ENCODE measurements around the gene PSMD3. TPM values are rescaled to one million over a fixed set of nuclear protein-coding genes. Genes with fewer than 3 reads are reported as not detected.

The PSMD3 gene
- total and polyA plus RNA-seq, 2 of the 4 experiments (the other 2 are of a cell fraction) = 123 to 155 TPM

DNA sequence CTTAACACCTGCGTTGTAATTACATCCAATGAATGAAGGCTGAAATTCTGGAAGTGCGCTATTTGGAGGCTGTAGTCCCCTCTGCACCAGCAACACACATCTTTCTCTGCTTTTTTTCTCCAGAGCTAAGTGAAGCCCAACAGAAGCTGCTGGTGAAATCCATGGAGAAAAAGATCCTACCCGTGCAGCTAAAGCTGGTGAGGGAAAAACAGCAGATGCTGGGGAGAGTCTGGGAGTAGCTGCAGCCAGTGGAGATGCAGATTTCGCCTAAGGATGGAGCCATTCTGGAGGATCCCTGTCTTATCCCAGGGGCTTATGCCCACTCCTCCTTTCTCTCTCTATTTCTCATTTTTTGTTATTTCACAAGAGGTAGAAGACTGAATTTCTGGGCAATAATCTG is 4.8 kb upstream of the PSMD3 start:
- POLR2A ChIA-PET (ENCODE audit: unreplicated experiment) = interaction anchor here (0.6 kb wide), 1 partner anchor 311 kb away, joined by 3 read pairs; no protein-coding TSS in a partner anchor

More for the DNA sequence above, 4.8 kb upstream of the PSMD3 start:
- H2BK120ac ChIP-seq (ENCODE audit: low read depth, low read length) = no peak overlapping the region
- no peak overlapping the region for H3K4me2 ChIP-seq (ENCODE audit: low read depth, low read length)
- peaks cover under 1% of the 10 kb centered on the region; the same call in 1 of the 2 replicates for H4K20me1 ChIP-seq (ENCODE audit: insufficient read depth, low read length)
- BruUV-seq (replicated peaks) = no TSS peak
- H2AK5ac ChIP-seq (ENCODE audit: low read depth, low read length) = no peak overlapping the region
- no peak overlapping the region for H4K5ac ChIP-seq (ENCODE audit: low read depth, low read length)
- H3K9me3 ChIP-seq (ENCODE audit: control insufficient read depth, insufficient read depth, low read length) = no peaks in the 10 kb centered on the region
- no peak for DNase-seq
- H3K27me3 ChIP-seq (ENCODE audit: control insufficient read depth, insufficient read depth, low read length) = peaks cover 9% of the 10 kb centered on the region
- dilution Hi-C loops (cut with HindIII; ENCODE audit: low sequenced_read_pairs, unreplicated experiment) (no loop called here), in situ Hi-C loops (cut with MboI; ENCODE audit: low sequenced_read_pairs) (loop anchor here (10.0 kb wide), 1 partner anchor 201 kb away; no protein-coding TSS in a partner anchor), intact Hi-C loops (cut with micrococcal nuclease) (no loop called here)
- H3K79me1 ChIP-seq (ENCODE audit: low read depth in 1 of 2, low read length in 2 of 2) = no peaks in the 10 kb centered on the region
- H3K27ac ChIP-seq (ENCODE audit: insufficient read depth, low read length) = no peak overlapping the region
- no peak overlapping the region for H2BK5ac ChIP-seq (ENCODE audit: low read depth, low read length, poor library complexity, severe bottlenecking)
- H2BK15ac ChIP-seq (ENCODE audit: low read depth, low read length) = no peak overlapping the region
- H4K8ac ChIP-seq (ENCODE audit: low read depth in 2 of 2, low read length in 2 of 2) = no peak overlapping the region
- ATAC-seq (ENCODE audit: low read depth) = no peak
- peaks cover 6% of the 10 kb centered on the region; the same call in 1 of the 2 replicates for H3K4me1 ChIP-seq (ENCODE audit: control insufficient read depth, insufficient read depth, low read length)
- H2BK20ac ChIP-seq (ENCODE audit: low read depth, low read length) = no peak overlapping the region
- no peaks in the 10 kb centered on the region for H3K36me3 ChIP-seq (ENCODE audit: control insufficient read depth, insufficient read depth, low read length)
- H2AK9ac ChIP-seq (replicated peaks; ENCODE audit: low read depth, low read length, poor library complexity) = no peak overlapping the region
- no peak overlapping the region for H3K9ac ChIP-seq (ENCODE audit: low read depth, low read length)
- no peak overlapping the region for H3K23ac ChIP-seq (ENCODE audit: low read depth, low read length)
- CTCF ChIA-PET = no interaction called here
- no peak overlapping the region for H4K91ac ChIP-seq (ENCODE audit: insufficient read depth, low read depth, low read length)
- H3K56ac ChIP-seq (ENCODE audit: extremely low read depth, insufficient read depth, low read length) = no peak overlapping the region
- H3K4ac ChIP-seq (ENCODE audit: low read depth, low read length) = no peak overlapping the region
- H3K14ac ChIP-seq (replicated peaks; ENCODE audit: low read depth, low read length) = no peak overlapping the region
- TF ChIP-seq CHD1 (IDR thresholded peaks at IDR 0.05; ENCODE audit: low read depth, low read length) = no peak
- no peak for TF ChIP-seq RFX5 (IDR thresholded peaks at IDR 0.05; ENCODE audit: low read depth, low read length)
- TF ChIP-seq RCOR1 (IDR thresholded peaks at IDR 0.05; ENCODE audit: insufficient replicate concordance, low read length) = no peak
- no peak for TF ChIP-seq MXI1 (IDR thresholded peaks at IDR 0.05; ENCODE audit: borderline replicate concordance, low read depth, low read length)
- TF ChIP-seq SMC3 (IDR thresholded peaks at IDR 0.05; ENCODE audit: low read depth, low read length) = no peak
- WGBS, 2 experiments (ENCODE audit: extremely low coverage in 2 of 2, insufficient read length in 1 of 2) = no CpG with 5 or more reads among the region's 4 CpGs
- H2AFZ ChIP-seq (replicated peaks; ENCODE audit: low read length, poor library complexity) = no peak overlapping the region
- H3K4me3 ChIP-seq (ENCODE audit: insufficient read depth, low read depth, low read length) = no peak overlapping the region
- no peak overlapping the region for H3K18ac ChIP-seq (ENCODE audit: low read depth, low read length)
- H3K9me1 ChIP-seq (ENCODE audit: insufficient read depth, low read length) = peaks cover 8% of the 10 kb centered on the region; the same call in 1 of the 2 replicates
